Osteocyte (in vitro differentiated cells): ENCODE results near the gene CD93. TPM values are rescaled to one million over a fixed set of nuclear protein-coding genes. Genes with fewer than 3 reads are reported as not detected.

ENCODE experiments used
- DNase-seq: peaks from one replicate; pipeline ENCODE4 v3.0.0; 2021; ENCODE audit warnings: mixed read lengths; ENCODE audit not compliant: unreplicated experiment; ENCODE audit errors: extremely low spot score
- H3K27ac Mint-ChIP-seq: one replicate; pipeline ENCODE4 v1.8.0; 2021; ENCODE audit warnings: mild to moderate bottlenecking, mixed read lengths; ENCODE audit not compliant: unreplicated experiment
- H3K27me3 Mint-ChIP-seq: one replicate; pipeline ENCODE4 v1.8.0; 2021; ENCODE audit warnings: mixed read lengths; ENCODE audit not compliant: unreplicated experiment
- H3K36me3 Mint-ChIP-seq: one replicate; pipeline ENCODE4 v1.8.0; 2021; ENCODE audit warnings: mixed read lengths; ENCODE audit not compliant: unreplicated experiment
- H3K4me1 Mint-ChIP-seq: one replicate; pipeline ENCODE4 v1.8.0; 2021; ENCODE audit warnings: mixed read lengths; ENCODE audit not compliant: unreplicated experiment
- H3K4me3 Mint-ChIP-seq: one replicate; pipeline ENCODE4 v1.8.0; 2021; ENCODE audit warnings: mild to moderate bottlenecking, moderate library complexity, mixed read lengths; ENCODE audit not compliant: unreplicated experiment
- H3K9me3 Mint-ChIP-seq: one replicate; pipeline ENCODE4 v1.8.0; 2021; ENCODE audit warnings: mixed read lengths; ENCODE audit not compliant: unreplicated experiment
- total RNA-seq: library from RNA; stranded (reverse); gene quantifications from 2 replicates; pipeline ENCODE4 v1.2.1, GENCODE V29; 2021
- TF ChIP-seq, protein P1 (sequence below): fragments of 200-600 bp; sonication (generic); IDR thresholded peaks from 2 replicates; pipeline ENCODE4 v1.5.0; 2021; ENCODE audit warnings: antibody characterized with exemption, mild to moderate bottlenecking, moderate library complexity

Gene CD93
- total RNA-seq, 1 donor from 2014 or later: 0.21 TPM

DNA sequence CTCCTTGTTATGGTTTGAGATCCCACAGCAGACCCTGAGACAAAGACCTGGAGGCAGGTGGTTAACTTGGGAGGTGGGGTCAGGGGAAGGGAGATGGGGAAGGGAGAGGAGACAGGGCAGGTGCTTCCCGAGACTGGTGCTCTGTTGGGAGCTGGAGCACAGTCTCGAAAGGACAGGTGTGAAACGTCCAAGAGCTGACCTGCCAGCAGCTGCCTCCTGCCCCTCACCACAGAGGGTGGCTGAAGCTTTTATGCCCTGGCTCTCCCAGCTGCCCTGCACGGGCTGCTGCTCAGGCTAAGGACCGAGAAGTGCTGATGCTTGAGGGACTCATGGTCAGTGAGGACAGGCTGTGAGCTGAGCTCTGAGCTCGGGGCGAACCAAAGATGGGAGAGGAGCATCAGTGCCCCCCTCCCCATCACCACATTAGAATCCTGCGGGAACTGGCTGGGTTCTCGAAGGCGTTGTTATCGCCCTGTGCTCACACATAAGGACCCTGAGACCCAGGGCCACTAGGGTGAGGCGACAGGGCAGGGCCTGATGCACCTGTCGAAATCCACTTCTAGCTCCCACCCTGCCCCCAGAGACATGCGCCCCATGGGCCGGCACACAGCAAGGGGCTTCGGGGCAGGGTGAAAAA is 25.3 kb upstream of the CD93 start:
- DNase-seq: no peak
- TF ChIP-seq, protein P1, sequence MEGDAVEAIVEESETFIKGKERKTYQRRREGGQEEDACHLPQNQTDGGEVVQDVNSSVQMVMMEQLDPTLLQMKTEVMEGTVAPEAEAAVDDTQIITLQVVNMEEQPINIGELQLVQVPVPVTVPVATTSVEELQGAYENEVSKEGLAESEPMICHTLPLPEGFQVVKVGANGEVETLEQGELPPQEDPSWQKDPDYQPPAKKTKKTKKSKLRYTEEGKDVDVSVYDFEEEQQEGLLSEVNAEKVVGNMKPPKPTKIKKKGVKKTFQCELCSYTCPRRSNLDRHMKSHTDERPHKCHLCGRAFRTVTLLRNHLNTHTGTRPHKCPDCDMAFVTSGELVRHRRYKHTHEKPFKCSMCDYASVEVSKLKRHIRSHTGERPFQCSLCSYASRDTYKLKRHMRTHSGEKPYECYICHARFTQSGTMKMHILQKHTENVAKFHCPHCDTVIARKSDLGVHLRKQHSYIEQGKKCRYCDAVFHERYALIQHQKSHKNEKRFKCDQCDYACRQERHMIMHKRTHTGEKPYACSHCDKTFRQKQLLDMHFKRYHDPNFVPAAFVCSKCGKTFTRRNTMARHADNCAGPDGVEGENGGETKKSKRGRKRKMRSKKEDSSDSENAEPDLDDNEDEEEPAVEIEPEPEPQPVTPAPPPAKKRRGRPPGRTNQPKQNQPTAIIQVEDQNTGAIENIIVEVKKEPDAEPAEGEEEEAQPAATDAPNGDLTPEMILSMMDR: no peak
- no peaks in the 10 kb centered on the region for H3K9me3 Mint-ChIP-seq
- peaks cover 18% of the 10 kb centered on the region for H3K4me1 Mint-ChIP-seq
- H3K36me3 Mint-ChIP-seq: no peaks in the 10 kb centered on the region
- H3K4me3 Mint-ChIP-seq: no peak overlapping the region
- H3K27ac Mint-ChIP-seq: no peak overlapping the region
- no peaks in the 10 kb centered on the region for H3K27me3 Mint-ChIP-seq

DNA sequence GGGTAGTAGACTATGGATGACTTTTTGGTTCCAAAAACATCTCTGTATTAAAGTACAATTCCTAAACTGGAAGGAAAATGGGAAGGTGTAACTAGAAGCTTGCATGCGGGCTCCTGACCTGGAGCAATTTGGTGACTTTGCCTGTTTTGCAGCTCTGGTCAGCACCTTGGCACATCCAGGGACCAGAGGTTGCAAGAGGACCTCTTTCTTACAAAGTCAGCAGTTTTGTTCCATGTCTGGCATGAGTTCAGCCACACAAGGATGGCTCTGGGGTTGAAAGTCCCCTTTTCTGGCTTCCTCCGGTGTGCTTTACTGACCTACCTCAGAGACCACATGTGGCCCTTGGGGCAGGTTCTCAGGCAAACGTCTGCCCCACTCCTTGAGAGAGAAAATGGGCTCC is 22.7 kb upstream of the CD93 start:
- H3K4me1 Mint-ChIP-seq: peaks cover 17% of the 10 kb centered on the region
- H3K27ac Mint-ChIP-seq: no peak overlapping the region
- H3K36me3 Mint-ChIP-seq: no peaks in the 10 kb centered on the region
- TF ChIP-seq, protein P1: no peak
- no peaks in the 10 kb centered on the region for H3K9me3 Mint-ChIP-seq
- no peak for DNase-seq
- no peak overlapping the region for H3K4me3 Mint-ChIP-seq
- H3K27me3 Mint-ChIP-seq: no peaks in the 10 kb centered on the region

DNA sequence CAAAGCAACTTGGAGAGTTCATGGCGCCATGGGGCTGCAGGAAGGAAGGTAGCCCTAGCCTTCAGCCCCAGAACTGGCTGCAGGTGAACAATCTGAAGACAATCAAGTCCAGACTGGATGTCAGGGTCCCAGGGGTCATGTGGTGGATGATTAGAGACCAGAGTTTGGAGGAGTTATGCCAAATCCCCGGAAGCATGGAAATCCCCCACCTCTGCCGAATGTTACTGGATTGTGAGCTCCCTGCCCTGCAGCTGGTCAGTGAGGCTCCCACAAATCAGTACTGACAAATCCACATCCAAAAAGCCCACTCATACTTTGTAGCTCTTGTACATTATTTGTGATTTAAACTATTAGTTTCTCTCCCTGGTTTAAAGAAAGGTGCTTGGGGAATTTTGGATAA is 21.3 kb upstream of the CD93 start:
- no peak overlapping the region for H3K27ac Mint-ChIP-seq
- H3K4me3 Mint-ChIP-seq: no peak overlapping the region
- peaks cover 23% of the 10 kb centered on the region for H3K4me1 Mint-ChIP-seq
- no peaks in the 10 kb centered on the region for H3K27me3 Mint-ChIP-seq
- H3K36me3 Mint-ChIP-seq: no peaks in the 10 kb centered on the region
- H3K9me3 Mint-ChIP-seq: no peaks in the 10 kb centered on the region
- DNase-seq: no peak
- TF ChIP-seq, protein P1: no peak

DNA sequence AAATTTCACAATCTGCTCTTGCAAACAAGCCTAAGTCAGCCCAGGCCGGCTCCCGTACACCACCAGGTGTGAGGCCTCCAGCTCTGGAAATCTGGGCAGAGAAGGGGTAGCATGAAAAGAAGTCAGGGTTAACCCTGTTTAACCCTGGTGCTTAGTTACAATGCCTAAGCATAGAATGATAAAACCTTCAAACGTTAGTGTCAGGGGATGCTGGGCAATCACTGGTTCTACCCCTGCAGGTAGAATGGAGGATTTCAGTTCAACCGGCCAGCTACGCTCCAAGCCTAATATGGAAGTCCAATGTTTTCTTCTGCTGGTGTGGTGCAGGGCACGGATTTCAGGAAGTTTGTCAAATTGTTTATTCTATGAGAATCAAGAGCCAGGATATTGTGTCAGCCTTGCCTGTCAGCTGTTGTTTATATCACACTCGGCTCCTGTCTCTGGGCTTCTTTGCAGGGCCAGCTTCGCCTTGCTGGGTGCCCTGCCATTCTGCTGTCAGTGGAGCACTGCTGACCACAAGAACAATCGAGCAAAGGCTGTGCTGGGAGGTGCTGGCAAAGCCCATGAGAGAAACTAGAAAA is 20.2 kb upstream of the CD93 start:
- Mint-ChIP-seq H3K4me1 (peaks cover 25% of the 10 kb centered on the region), H3K27me3 (no peaks in the 10 kb centered on the region), H3K4me3 (no peak overlapping the region), H3K36me3 (no peaks in the 10 kb centered on the region), H3K9me3 (no peaks in the 10 kb centered on the region), H3K27ac (no peak overlapping the region)
- no peak for DNase-seq
- TF ChIP-seq, protein P1: no peak

DNA sequence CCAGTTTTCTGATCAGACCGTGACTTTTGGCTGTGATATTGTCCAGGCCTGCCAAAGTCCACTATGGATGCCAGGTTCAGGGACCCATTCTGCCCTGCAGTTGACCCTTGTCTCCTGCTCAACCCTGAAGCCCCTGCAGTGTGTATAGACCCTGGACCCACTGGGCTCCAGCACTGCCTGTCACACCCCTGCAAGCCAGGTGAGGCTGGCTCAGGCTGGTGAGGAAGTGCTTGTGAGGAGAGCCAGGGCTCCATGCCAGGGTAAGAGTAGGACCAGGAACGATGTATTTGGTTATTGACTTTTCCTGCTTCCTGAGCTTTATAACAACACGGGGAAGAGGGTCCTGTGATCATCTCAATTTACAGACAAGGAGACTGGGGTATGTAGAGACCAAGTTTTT is 19.1 kb upstream of the CD93 start:
- H3K36me3 Mint-ChIP-seq: no peaks in the 10 kb centered on the region

More for the DNA sequence above, 19.1 kb upstream of the CD93 start:
- H3K27ac Mint-ChIP-seq: no peak overlapping the region
- H3K4me3 Mint-ChIP-seq: no peak overlapping the region
- H3K27me3 Mint-ChIP-seq: no peaks in the 10 kb centered on the region
- peaks cover 25% of the 10 kb centered on the region for H3K4me1 Mint-ChIP-seq
- H3K9me3 Mint-ChIP-seq: no peaks in the 10 kb centered on the region
- no peak for DNase-seq
- TF ChIP-seq, protein P1: no peak
